GM19238 (cell line): ENCODE results near the gene LYPD6.
"Not testable (repeated sequence)": the region's sequence is repeated elsewhere in the genome, so short reads cannot be mapped to it uniquely, and the experiment has no call there.

Experiments used
- DNase-seq: peaks from one replicate; pipeline ENCODE4 v3.0.0; 2011; ENCODE audit warnings: low spot score; ENCODE audit not compliant: insufficient read length

Gene LYPD6

DNA sequence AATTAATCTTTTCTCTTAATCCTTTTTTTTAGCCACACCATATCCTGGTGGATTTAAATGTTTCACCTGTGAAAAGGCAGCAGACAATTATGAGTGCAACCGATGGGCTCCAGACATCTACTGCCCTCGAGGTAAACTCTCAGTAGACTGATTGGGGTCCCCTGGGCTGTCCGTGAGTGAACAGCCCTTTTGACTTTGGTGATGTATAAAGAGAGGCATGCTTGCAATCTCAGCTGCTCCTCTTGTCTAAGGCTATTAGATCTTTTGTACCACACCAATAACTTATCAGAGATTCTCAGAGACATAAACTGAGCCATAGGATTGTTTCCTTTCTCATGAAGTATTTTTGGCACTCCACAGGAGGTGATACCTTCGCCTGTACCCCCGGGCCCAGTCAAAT is 118.6 kb downstream of the LYPD6 start:
- no peak for DNase-seq

GRCh38 chr2:149451417-149452165 is 121.2 kb downstream of the LYPD6 start:
- DNase-seq: no peak

GRCh38 chr2:149456285-149456684 is 125.9 kb downstream of the LYPD6 start:
- no peak for DNase-seq

DNA sequence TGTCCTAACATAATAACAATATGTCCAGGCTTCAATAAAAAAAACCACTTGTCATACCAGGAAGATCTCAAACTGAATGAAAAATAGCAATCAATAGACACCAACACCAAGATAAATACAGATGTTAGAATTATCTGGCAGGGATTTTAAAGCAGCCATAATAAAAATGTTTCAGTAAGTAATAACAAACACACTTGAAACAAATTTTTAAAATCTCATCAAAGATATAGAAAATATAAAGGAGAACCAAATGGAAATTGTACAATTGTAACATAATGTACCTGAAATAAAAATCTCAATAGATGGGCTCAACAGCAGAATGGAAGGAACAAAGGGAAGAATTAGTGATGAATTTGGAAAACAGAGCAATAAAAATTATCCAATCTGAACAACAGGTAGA is 128.1 kb downstream of the LYPD6 start:
- DNase-seq: no peak

DNA sequence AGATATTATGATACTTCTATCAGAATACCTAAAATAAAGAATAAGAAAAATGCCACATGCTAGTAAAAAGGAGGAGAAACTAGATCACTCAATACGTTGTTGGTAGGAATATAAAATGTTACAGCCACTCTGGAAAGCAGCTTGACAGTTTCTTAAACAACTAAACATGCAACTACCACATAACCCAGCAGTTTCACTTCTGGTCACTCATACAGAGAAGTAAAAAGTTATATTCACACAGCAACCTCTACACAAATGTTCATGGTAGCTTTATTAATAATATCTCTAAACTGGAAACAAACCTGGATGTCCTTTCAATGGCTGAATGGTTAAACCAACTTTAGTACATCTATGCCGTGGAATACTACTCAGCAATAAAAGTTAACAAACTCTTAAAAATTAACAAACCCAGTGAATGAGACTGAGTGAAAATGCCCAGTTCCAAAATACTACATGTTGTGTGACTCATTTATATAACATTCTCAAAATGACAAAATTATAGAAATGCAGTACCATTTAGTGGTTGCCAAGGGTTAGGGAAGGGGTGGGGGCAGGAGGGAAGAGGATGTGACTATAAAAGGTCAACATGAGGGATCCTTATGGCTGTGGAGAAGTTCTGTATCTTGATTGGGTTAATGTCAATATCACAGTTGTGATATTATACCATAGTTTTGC is 133.1 kb downstream of the LYPD6 start:
- no peak for DNase-seq

DNA sequence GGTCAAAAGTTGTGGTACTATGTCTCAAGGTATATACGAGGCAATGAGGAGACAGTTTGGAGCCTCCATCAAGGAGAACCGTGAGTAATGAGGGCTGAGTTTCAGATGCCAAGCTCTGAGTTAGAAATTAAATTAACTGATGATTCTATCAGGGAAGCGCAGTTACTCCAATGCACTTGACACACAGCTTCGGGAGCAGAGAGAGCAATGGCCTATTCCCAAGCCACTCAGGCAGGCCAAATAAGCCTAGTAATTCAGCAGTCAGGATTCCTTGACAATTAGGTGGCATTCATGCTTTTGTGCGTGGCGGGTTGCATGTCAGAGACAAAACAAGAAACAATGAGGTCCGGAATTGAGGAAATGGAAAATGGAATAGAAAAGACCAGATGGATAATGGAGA is 134.0 kb downstream of the LYPD6 start:
- DNase-seq: no peak

DNA sequence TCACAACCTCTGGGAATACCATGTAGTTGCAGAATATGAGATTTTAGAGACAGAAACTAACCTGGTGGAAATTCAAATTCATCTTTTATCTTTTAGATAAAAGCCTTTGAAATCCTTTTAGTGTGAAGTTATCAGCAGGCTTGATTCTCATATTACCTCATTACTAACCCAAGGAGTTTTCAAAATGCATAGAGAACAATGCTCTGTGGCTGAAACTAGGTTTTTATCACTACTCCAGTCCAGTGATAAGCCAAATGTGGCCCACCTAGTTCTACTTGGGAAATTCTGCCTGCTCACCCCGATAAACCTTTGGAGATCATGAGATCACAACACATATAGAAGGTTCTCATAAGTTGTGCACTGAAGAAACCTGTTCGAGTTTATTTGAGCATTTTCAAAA is 135.5 kb downstream of the LYPD6 start:
- DNase-seq: no peak

DNA sequence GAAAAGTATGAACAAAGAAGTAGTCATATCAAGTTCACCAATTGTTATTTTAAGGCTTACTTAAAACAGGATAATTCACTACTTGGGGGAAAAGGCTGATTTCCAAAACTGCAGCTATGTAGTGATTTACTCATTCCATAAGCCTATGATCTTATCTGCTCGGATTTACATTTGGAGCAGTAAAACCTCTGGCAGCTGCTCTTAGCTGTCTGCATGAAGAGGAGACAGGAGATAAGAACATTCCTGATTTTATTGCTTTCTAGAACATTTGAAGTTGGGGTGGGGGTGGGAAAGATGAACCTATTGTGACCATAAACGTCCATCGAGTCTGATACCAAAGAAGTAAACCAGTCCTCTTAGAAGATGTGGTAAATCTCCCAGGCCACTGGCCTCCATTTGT is 136.2 kb downstream of the LYPD6 start:
- DNase-seq: no peak

GRCh38 chr2:149467436-149467835 is 137.0 kb downstream of the LYPD6 start:
- no peak for DNase-seq

GRCh38 chr2:149468636-149469035 is 138.2 kb downstream of the LYPD6 start:
- no peak for DNase-seq

DNA sequence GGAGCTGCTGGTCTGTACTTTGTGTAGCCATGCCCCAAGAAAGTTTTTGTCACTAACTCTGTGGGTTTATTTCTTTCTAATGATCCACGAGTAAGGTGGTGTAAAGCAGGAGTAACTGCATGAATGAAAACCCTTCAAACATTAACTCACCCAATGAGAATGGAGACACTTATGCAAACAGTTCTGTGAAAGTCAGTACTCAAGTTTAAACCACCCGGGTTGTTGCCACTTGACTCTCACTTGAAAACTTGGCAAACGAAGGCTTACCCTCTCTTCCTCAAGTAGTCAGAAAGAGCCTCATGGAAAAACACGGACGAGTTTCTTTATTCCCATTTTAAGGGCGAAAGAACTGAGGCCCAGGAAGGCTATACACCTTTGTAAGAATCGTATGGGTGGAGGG is 139.7 kb downstream of the LYPD6 start:
- DNase-seq: no peak

DNA sequence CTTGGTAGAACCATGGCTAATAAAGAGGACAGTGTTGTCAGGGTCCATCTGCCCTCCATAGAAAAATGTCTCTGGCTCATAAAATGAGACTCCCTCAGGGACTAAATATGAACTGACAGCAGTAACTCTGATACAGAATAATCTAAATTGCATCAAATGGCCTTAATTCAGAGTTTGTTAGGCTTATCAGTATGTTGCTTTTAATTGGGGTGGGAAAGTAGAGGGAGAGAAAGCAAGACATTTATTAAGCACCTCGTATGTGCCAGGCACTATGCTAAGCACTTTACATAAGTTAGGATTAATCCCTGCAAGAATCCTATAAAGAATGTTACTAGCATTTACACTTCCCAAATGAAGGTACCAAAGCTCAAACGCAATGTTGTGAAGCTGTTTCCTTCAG is 142.0 kb downstream of the LYPD6 start:
- DNase-seq: no peak

GRCh38 chr2:149473068-149473467 is 142.7 kb downstream of the LYPD6 start:
- no peak for DNase-seq

GRCh38 chr2:149473521-149473920 is 143.1 kb downstream of the LYPD6 start:
- DNase-seq: no peak

GRCh38 chr2:149483004-149483605 is 152.7 kb downstream of the LYPD6 start:
- no peak for DNase-seq

GRCh38 chr2:149486664-149487063 is 156.3 kb downstream of the LYPD6 start:
- no peak for DNase-seq

DNA sequence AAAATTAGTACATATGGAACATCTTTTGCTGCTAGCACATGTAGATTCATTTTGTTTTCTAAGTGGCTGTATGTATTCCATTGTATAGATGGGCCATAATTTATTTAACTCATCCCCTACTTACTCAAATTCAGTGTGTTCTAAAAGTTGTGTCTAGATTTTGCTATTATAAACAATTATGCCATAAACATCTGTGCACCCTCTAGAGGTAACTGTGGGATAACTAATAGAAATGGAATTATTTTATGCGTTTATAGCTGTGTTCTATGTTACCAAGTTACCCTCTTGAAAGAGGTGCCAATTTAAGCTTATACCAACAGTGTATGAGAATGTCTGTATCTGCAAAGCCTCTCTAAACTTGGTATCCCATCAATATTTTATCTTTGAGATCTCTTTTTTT is 156.8 kb downstream of the LYPD6 start:
- DNase-seq: no peak

- DNase-seq: no peak
Observed at GRCh38 chr2:149488706-149489440, 158.5 kb downstream of the LYPD6 start.

- no peak for DNase-seq
Observed at GRCh38 chr2:149489452-149489851, 159.1 kb downstream of the LYPD6 start.

DNA sequence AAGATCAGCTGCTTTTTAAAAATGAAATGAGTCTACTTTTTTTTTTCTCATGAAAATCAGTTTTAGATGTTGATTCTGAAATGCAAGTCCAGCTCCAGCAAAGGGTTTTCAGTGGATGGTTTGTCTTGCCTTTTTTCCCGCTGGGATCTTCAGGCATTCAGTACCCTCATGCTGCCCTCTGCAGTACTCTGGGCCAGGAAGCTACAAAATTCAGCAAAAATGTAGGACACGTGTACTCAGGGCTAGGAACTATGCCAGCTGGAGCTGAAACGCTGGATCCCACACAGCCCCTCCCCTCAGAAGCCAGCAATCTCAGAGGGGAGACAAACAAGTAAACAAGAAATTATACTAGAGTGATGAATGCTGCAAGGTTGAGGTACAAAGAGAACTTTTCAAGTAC is 159.9 kb downstream of the LYPD6 start:
- DNase-seq: no peak

- no peak for DNase-seq
Observed at GRCh38 chr2:149492923-149493322, 162.5 kb downstream of the LYPD6 start.

DNA sequence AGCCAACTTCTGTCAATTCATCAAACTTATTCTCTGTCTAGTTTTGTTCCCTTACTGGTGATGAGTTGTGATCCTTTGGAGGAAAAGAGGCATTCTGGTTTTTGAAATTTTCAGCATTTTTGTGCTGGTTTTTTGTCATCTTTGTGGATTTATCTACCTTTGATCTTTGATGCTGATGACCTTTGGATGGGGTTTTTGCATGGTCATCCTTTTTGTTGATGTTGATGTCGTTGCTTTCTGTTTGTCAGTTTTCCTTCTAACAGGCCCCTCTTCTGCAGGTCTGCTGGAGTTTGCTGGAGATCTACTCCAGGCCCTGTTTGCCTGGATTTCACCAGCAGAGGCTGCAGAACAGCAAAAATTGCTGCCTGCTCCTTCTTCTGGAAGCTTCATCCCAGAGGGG is 168.8 kb downstream of the LYPD6 start:
- DNase-seq: not testable (repeated sequence)
